Activated T-cell treated with anti-CD3 and anti-CD28 coated beads for 4 hours (primary cell): Measurements from ENCODE around the gene NMNAT2.
"Not testable (repeated sequence)": the region's sequence is repeated elsewhere in the genome, so short reads cannot be mapped to it uniquely, and the experiment has no call there.

ENCODE experiments used
- DNase-seq: peaks from one replicate; pipeline ENCODE4 v3.0.0-alpha.2; 2020

Gene NMNAT2

GRCh38 chr1:183282101-183282855 lies 135.9 kb downstream of the NMNAT2 start:
- DNase-seq, result no peak

DNA sequence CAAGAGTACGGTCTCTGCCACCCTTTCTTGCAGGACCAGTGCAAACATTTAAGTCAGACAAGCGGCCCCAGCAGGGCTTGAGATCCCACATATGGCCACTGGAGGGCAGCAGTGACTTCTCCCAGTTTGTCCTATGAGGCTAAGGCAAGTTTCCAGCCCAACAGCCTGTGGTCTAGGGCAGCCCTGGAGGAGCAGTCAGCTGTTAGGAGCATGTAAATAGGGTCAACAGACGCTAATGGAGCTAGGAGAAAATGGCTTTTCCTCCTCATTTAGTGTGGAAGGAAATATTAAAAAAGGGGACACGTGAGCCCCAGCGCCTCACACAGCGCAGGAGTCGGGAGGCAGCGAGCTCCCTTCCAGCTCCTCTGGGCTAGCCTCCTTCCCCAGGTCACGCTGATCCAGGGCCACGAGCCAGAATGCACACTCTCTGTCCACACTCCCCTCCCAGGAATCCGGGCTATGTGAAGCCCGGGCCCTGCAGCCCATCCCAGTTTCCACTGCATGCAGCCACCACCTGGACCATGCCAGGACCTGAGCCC lies 136.6 kb downstream of the NMNAT2 start:
- DNase-seq, result peak; percentile 53

DNA sequence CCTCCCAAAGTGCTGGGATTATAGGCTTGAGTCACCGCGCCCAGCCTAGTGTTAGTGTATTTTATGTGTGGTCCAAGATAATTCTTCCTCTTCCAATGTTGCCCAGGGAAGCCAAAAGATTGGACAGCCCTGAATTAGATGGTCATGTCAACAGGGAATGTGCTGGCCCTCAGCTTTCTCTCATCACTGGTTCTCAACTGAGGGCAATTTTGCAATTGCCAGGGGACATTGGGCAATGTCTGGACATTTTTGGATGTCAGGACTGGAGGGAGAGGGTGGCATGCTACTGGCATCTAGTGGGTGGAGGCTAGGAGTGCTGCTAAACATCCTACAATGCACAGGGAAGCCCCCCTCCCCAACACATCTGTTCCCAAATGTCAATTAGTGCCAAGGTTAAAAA lies 137.1 kb downstream of the NMNAT2 start:
- no peak for DNase-seq

GRCh38 chr1:183279835-183280234 lies 138.3 kb downstream of the NMNAT2 start:
- no peak for DNase-seq

- DNase-seq, result no peak
Measured at GRCh38 chr1:183278739-183279591, 139.2 kb downstream of the NMNAT2 start.

GRCh38 chr1:183277821-183278738 lies 140.1 kb downstream of the NMNAT2 start:
- no peak for DNase-seq

DNA sequence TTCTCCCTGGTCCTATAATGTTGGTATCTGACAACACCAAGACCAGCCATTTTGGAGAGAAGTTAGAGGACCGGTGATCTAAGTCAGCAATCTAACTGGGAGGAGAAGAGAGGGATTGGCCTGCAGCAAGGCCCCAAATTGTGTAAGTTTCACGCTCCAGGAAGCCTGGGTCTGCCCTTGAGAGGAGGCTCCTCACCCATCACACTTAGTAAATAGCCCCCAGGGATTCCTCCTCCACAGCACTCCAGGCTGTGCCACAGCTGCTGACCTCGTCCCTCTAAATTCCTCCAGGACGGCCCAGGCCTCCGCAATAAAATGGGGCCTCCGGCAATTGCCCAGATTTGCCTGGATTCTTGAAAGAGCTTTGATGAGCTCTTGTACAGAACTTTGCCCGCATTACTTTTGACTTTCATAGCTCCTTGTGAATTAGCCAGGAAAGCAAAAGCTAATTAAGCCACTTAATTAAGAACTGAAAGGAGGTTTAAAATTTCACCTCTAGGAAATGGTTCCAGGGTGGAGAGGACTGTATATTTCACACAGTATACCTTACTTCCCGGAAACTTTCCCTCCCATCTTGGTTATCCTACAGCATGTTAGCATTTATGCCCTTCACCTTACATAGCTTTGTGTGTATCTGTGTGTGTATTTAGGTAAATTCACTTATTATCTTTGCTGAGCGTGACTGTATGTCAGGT lies 141.6 kb downstream of the NMNAT2 start:
- DNase-seq, result no peak

- no peak for DNase-seq
Measured at GRCh38 chr1:183275322-183275721, 142.9 kb downstream of the NMNAT2 start.

GRCh38 chr1:183274836-183275235 lies 143.3 kb downstream of the NMNAT2 start:
- DNase-seq, result no peak

DNA sequence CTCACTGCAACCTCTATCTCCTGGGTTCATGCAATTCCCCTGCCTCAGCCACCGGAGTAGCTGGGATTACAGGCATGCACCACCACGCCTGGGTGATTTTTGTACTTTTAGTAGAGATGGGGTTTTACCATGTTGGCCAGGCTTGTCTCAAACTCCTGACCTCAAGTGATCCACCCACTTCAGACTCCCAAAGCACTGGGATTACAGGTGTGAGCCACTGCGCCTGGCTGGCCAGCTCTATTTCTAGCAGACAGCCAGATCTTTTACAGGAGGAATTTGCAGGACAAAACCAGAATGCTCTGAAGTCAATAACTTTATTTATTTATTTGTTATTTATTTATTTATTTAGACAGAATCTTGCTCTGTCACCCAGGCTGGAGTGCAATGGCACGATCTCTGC lies 144.2 kb downstream of the NMNAT2 start:
- not testable (repeated sequence) for DNase-seq

- no peak for DNase-seq
Measured at GRCh38 chr1:183273300-183273699, 144.9 kb downstream of the NMNAT2 start.

DNA sequence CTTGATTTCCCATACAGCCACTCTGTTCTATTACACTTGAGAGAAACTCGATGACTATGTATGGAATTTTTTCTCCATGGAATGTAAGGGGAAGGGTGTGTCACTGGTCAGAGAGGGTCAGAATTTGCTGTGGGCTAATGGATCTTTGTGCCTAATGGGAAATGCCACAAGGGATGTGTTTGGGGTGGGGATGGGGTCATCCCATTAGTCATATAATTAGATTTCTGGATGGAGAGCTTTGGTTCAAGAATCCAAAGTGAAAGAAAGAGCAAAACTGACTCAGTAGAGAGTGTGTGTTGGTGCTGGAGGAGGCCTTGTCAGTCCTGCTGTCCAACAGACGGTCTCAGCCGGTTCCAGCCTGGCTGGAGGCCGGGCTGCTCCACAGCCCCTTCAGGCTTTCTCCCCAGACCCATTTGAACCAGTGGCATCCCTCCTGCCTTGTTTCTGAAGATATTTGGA lies 145.8 kb downstream of the NMNAT2 start:
- DNase-seq, result no peak

- DNase-seq, result no peak
Measured at GRCh38 chr1:183270541-183271141, 147.5 kb downstream of the NMNAT2 start.

DNA sequence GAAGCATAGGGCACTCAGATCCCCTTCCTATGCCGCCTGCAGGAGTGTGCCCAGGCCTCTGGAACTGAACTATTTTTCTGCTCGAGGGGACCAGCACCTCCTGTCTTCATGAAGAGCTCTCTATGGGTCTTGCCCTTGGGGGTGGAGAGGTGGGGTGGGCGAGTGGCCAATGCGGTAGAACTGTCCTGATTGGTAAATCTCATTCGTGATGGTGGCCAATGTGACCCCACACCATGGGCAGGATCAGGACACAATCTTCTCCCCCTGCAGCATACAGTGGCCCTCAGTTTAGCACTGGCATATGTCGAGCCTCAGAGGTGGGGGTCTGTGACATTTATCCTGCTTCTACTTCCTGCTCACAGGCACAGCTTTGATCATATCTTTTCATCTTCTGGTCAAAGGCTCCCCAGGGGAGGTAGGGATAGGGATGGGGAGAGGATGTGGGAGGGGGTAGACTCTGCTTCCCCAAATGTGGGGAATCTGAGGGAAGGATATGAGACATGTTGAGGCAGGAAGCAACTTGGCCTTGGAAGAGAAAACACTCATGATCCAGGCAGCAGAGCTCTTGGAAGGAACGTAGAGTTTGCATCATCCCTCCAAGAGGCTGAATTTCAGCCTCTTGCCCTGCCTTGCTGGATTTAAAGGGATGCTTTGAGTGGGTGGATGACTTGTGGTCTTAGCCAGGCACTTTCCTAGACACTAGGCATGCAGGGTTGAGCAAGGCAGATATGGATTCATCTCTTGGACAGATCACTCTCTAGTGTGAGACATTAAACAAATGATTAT lies 150.3 kb downstream of the NMNAT2 start:
- DNase-seq, result no peak

DNA sequence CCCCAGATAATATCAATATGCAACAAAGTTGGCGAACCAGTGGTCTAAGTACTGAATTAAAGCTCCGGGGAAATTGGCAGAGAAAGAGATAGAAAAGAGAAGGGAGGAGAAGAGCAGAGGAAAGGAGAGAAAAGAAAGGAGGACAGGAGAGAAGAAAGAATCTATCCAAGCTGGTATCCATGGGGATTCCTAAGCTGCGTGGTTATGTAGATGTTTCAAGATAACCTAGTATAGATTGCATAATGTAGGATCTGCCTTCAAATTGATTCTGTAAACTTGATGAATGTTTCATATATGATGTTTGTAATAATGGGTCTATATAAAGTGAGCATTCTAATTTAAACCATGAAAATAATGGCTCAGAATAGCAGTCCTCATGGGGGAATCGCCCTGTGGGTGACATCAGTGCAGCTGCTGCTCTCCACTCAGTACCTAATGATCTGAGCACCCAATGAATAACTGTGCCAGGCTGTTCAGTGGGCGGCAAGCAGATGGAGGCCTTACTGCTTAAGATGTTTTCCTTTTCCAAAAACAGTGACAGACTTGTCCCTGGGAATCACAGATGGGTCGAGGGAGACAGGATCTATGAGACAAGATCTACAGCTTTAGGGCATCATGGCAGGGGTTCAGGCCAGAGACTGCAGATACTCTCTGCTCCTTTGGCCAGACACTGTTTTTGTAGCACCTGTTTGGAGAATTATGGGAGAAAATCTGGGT lies 154.1 kb downstream of the NMNAT2 start:
- DNase-seq, result no peak

DNA sequence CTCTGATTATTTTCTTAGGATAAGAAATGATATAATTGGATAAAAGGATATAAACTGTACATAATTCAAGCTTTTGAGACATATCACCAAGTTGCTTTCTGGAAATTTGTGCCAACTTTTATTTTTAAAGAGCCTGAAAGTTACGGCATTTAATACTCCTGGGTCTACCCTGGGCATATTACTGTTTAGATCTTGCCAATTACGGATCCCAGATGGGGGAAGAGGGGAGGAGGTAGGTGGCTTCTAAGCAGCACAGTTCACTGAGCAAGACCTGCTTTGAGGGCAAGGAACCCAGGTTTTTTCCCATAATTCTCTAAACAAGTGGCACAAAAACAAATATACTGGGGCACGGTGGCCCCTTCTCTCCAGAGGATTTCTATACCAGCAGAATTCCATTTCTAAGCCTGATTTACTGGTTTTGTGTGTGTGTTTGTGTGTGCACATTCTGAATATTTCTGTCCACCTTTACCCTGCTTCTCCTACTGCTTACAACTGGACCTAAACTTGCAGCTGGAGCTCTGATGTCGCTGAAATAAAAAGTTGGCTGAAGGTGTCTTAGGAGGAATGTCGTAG lies 155.5 kb downstream of the NMNAT2 start:
- DNase-seq, result no peak

- no peak for DNase-seq
Measured at GRCh38 chr1:183259924-183260323, 158.3 kb downstream of the NMNAT2 start.

DNA sequence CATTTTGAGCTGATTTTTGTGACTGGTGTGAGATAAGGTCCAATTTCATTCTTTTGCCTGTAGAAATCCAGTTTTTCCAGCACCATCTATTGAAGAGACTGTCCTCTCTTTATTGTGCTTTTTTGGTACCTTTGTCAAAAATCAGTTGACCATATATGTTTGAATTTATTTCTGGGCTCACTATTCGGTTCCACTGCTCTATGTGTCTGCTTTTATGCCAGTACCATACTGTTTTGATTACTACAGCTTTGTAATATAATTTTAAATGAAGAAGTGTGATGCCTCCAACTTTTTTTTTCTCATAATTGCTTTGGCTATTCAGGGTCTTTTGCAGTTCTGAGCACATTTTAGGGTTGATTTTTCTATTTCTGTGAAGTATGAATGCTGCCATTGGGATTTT lies 163.1 kb downstream of the NMNAT2 start:
- DNase-seq, result no peak

GRCh38 chr1:183251959-183252450 lies 166.2 kb downstream of the NMNAT2 start:
- no peak for DNase-seq
